IPS DF 19.7 (cell line): ENCODE data around the gene MICAL2.

Experiments used
- DNase-seq: peaks from one replicate; pipeline ENCODE4 v3.0.0-alpha.2; 2013; ENCODE audit warnings: low read depth, low spot score

The MICAL2 gene

DNA sequence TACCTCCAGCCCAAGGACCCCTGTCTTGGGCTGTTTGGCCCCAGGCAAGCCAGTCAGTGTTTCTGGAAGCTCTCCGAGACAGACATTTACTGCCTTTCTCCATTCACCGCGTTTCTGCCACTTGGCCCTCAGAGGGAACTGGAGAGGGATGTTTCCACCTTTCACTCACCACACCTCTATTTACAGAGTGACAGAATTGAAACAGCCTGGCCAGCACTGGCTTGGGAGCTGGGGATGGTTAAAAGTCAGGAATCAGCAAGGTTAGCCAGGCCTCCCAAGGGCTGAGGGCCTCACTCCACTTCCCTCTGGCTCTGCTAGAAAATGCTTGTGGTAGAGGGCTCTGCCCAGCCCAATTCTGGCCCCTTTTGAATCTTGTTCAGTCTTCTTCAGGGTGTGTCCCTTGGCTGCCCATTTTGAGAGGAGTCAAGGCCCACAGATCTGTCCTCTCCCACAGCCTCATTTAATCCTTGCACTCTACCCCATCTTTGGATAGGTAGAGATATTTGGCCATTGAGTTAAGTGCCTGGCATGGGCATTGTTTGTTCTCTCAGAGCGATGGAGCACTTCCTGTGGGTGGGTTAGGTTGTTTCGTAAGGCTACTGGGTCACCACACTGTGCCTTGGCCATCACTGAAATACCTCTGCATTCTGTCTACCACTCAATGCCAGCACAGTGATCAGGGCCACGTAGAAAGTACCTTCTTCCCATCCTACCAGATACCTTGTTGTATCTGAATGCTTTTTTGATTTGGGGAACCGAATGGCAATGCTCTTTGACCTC, 119.2 kb downstream of the MICAL2 start:
- no peak for DNase-seq

GRCh38 chr11:12232160-12232559, 121.8 kb downstream of the MICAL2 start:
- no peak for DNase-seq

- DNase-seq, result no peak
Observed at GRCh38 chr11:12232817-12233601, 122.6 kb downstream of the MICAL2 start.

DNA sequence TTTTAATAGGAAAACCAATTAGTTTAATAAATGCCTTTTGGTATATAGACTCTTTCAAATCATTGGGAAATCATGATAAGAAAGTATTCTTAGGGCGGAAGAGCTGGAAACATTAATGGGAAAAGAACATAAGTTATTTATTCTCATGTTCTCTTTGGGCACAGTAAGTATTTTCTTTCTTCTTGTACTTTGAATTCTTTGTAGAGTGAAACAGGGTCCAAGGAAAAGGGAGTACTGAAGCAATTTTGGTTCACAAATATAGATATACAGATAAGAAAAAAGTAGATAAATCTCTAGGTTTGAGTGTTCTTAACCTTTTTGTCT, 123.2 kb downstream of the MICAL2 start:
- no peak for DNase-seq

DNA sequence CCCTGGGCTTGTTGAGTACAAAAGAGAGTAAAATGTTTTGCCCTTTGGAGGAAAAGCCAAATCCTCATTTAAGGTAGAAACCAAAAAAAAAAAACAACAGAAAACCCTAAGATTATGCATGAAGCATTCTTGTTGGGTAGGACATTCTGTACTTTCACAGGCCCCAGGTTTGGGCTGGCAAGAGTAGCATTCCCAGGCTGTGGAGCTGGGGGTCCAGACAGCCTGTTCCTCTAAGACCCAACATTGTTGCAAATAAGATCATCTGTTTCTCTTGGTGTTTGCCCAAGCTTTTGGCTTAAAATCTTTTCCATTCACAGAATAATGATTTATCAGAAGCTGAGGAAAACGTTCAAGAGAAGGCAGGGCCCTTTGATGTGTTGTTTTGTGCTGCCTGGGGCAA, 123.8 kb downstream of the MICAL2 start:
- no peak for DNase-seq

GRCh38 chr11:12235080-12235479, 124.7 kb downstream of the MICAL2 start:
- no peak for DNase-seq

DNA sequence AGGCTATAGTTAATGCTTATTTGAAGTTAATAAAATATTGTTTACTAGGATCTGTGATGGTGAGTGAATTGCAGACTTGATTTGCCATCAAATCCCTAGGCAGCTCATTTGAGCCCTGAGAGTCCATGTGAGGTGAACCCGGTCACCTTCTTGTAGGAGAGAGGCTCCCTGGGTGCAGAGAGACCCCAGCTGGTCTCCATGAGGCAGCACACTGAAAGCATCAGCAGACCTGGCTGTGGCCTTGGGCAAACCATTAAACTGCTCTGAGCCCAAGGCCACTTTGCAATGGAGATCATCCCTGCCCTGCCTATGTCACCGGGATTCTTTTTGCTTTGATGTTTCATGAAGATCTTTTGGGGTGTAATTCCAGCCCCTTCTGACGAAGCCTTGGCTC, 125.2 kb downstream of the MICAL2 start:
- DNase-seq, result no peak

DNA sequence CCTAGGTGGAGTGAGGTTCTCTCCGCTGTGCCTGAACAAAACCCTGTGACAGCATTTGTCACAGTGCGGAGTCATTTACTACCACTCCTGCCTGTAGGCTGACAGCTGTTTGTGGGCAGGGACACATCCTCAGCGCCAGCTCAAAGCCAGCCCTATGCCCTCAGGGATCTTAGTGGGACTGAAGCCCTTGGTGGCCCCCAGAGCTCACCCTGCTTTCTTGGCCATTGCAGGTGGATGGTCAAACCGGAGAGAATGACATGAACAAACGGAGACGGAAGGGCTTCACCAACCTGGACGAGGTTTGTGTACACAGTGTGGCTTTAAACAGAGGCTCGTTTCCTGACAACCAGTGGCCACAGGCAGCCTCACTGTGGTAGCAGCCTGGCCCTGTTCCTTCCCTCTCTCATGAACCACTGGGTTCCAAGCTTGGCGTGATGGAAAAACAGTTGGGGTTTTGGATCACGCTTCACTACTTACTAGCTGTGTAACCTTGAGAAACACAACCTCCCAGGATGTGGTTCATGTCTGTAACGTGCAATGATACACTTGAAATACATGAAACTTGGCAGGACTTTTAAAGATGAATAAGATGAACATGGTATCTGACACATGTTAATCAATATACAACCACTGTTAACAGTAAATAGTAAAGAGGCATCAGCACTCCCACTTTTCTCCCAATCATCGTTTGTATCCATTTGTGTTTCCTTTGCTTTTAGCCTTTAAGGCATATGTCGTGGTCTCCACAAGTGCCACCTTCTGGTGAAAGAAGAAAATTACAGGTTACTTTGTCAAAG, 125.8 kb downstream of the MICAL2 start:
- no peak for DNase-seq

DNA sequence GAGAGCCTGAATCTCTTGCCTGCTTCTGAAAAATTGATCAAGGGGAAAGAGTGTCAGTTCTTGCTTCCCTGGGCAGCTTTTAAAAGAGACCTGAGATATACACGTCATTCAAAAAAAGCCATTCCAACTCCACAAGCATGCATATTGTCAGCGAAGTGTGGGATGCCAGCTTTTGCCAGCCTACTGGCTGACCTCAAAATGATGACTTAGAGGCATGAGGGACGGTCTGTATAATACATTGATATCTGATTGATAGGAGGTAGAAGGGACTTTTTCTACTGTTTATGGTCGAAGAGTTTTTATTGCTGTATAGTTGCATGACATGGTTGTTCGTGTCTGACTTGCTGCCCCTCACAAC, 126.3 kb downstream of the MICAL2 start:
- no peak for DNase-seq

DNA sequence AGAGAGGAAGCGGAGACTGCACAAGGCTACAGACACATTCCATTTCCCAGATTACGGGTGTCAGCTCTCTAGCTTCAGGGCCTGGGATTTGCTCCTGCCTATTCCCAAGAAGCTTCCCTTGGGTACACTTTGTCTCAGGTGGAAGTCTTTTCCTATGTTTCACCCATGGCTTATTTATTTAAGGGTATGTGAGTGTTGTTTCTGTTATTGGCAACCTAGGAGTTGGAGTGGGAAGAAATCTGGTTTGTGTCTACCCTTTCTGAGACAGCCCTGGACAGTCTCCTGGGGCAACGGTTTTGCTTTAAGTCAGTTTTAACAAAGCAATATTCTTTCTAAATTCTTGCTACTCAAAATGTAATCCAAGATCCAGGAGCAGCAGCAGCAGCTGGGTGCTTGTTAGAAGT, 127.0 kb downstream of the MICAL2 start:
- no peak for DNase-seq

- DNase-seq, result no peak
Observed at GRCh38 chr11:12238420-12238819, 128.0 kb downstream of the MICAL2 start.

- no peak for DNase-seq
Observed at GRCh38 chr11:12239396-12239795, 129.0 kb downstream of the MICAL2 start.

GRCh38 chr11:12239804-12240371, 129.5 kb downstream of the MICAL2 start:
- no peak for DNase-seq

- DNase-seq, result no peak
Observed at GRCh38 chr11:12240677-12241076, 130.3 kb downstream of the MICAL2 start.

DNA sequence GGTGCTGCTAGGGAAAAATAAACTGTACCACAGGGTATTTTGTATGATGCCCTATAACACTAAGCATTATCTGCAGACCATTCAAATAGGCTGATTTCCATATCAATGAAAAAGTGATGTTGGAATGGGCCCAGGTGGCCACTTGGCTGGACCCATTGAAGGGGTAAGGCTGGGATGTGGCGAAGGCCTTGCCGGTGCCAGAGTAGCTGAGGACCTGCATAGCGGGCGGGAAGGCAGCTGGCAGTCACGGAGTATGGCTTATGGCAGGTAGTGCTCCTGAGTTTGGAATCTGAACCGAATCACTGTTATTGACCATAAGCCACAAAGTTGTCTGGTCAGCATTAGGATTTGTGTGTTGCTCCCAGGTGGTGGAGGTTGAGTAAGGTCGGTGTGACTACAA, 131.0 kb downstream of the MICAL2 start:
- DNase-seq, result no peak

GRCh38 chr11:12241971-12242672, 131.7 kb downstream of the MICAL2 start:
- DNase-seq, result no peak

GRCh38 chr11:12242966-12243365, 132.6 kb downstream of the MICAL2 start:
- no peak for DNase-seq

DNA sequence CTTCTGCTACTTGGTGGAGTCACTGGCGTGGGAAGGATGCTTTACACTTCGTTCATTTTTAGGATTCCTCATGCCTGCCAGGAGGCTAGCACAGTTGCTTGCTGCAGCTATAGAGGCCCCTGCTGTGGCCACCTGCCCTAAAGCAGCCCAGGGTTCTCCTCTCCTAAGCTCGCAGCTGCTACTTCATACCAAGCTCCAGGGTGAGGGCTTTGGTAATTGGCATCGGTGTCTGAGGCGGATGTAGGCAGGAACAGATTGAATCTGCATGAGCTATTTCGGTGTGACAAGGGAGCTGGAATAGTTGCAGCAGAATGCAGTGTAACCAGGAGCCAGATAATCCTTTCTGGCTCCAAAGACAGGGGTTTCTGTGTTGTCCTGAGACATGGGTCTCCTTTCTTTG, 133.1 kb downstream of the MICAL2 start:
- no peak for DNase-seq

DNA sequence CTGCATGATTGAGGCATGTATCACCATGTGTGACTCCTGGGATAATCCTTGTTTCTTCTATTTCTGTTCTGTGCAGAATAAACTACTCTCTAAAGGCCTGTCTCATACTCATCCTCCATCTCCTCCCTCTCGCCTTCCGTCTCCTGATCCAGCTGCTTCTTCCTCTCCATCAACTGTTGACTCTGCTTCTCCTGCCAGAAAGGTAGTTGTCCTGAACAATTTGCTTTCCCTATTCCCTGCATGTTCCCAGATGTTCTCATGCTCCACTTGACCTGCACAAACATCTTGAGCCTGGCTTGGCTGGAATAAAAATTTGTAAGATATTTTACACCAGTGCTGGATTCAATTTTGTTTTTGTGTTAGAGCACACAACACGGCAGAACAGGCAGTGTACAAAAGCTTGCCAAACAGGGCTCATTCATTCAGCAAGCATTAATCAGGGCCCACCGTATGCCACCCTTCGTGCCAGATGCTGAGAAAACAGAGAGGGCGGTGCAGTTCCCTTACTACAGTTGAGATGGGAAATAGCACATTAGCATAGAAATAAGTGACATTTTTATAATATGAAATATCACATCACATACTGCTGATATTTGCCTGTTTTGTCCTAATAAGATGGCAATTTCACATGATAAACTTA, 133.6 kb downstream of the MICAL2 start:
- no peak for DNase-seq

DNA sequence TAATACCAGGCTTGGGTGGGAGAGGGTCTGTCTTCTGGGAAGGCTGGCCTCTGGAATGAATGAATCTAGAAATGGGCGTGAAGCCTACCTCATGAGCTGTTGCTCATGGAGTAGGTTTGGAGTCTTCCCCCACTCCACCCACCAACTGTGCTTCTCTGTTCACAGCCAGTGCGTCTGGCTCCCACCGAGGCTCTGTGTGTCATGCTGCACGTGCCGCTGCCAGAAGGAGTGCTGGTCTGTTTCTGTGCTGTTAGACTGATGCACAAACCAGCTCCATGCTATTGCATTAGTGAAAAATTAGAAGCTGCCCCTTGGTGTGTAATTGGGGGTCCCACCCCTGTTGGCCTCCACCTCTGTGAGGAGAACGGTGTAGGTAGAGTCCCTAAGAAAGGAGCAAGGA, 134.7 kb downstream of the MICAL2 start:
- no peak for DNase-seq

- no peak for DNase-seq
Observed at GRCh38 chr11:12245549-12246016, 135.2 kb downstream of the MICAL2 start.
